ENCODE results near the gene RNPEP.

Gene RNPEP

DNA sequence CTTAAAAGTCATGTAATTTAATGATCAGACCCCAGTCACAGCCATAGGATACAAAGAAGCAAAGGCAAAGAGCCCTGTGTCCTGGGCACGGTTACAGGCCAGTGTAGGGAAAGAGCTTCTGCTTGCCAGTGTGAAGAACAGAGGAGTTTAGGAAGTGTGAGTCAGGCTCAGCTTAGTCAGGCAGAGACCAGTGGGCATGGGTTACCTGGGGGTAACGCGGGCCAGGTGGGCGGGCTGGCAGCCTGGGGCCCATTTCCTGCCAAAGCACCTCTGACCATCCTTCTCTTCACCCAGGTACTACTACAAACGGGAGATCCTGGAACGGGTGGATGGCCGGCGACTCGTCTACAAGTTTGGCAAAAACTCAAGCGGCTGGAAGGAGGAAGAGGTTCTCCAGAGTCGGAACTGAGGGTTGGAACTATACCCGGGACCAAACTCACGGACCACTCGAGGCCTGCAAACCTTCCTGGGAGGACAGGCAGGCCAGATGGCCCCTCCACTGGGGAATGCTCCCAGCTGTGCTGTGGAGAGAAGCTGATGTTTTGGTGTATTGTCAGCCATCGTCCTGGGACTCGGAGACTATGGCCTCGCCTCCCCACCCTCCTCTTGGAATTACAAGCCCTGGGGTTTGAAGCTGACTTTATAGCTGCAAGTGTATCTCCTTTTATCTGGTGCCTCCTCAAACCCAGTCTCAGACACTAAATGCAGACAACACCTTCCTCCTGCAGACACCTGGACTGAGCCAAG, 32.6 kb downstream of the RNPEP start:
- no peak for DNase-seq (ENCODE audit: low read depth in 1 of 2, low spot score in 1 of 2)
- Histone ChIP-seq H3K27ac (replicated peaks) (no peak overlapping the region), H3K4me3 (replicated peaks; ENCODE audit: insufficient read depth, low read length) (no peak overlapping the region), H3K27me3 (ENCODE audit: insufficient read depth, poor library complexity, severe bottlenecking) (peaks cover 7% of the 10 kb centered on the region)
- TF ChIP-seq CTCF (IDR thresholded peaks at IDR 0.05; ENCODE audit: insufficient read depth, low read length) (no peak), GABPA (IDR thresholded peaks at IDR 0.05; ENCODE audit: low read depth) (no peak), SPI1 (IDR thresholded peaks at IDR 0.05; ENCODE audit: borderline replicate concordance, low read depth) (no peak), POLR2AphosphoS5 (IDR thresholded peaks at IDR 0.05; ENCODE audit: low read depth) (no peak)
- TF ChIP-seq, protein P1, sequence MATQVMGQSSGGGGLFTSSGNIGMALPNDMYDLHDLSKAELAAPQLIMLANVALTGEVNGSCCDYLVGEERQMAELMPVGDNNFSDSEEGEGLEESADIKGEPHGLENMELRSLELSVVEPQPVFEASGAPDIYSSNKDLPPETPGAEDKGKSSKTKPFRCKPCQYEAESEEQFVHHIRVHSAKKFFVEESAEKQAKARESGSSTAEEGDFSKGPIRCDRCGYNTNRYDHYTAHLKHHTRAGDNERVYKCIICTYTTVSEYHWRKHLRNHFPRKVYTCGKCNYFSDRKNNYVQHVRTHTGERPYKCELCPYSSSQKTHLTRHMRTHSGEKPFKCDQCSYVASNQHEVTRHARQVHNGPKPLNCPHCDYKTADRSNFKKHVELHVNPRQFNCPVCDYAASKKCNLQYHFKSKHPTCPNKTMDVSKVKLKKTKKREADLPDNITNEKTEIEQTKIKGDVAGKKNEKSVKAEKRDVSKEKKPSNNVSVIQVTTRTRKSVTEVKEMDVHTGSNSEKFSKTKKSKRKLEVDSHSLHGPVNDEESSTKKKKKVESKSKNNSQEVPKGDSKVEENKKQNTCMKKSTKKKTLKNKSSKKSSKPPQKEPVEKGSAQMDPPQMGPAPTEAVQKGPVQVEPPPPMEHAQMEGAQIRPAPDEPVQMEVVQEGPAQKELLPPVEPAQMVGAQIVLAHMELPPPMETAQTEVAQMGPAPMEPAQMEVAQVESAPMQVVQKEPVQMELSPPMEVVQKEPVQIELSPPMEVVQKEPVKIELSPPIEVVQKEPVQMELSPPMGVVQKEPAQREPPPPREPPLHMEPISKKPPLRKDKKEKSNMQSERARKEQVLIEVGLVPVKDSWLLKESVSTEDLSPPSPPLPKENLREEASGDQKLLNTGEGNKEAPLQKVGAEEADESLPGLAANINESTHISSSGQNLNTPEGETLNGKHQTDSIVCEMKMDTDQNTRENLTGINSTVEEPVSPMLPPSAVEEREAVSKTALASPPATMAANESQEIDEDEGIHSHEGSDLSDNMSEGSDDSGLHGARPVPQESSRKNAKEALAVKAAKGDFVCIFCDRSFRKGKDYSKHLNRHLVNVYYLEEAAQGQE (IDR thresholded peaks at IDR 0.05; ENCODE audit: insufficient replicate concordance, low read depth), result no peak

GRCh38 chr1:202015662-202015937, 33.2 kb downstream of the RNPEP start:
- no peak for DNase-seq (ENCODE audit: low read depth in 1 of 2, low spot score in 1 of 2)
- TF ChIP-seq POLR2AphosphoS5 (IDR thresholded peaks at IDR 0.05; ENCODE audit: low read depth) (no peak), CTCF (IDR thresholded peaks at IDR 0.05; ENCODE audit: insufficient read depth, low read length) (no peak), SPI1 (IDR thresholded peaks at IDR 0.05; ENCODE audit: borderline replicate concordance, low read depth) (no peak), GABPA (IDR thresholded peaks at IDR 0.05; ENCODE audit: low read depth) (no peak)
- TF ChIP-seq, protein P1 (IDR thresholded peaks at IDR 0.05; ENCODE audit: insufficient replicate concordance, low read depth), result no peak
- Histone ChIP-seq H3K4me3 (replicated peaks; ENCODE audit: insufficient read depth, low read length) (no peak overlapping the region), H3K27me3 (ENCODE audit: insufficient read depth, poor library complexity, severe bottlenecking) (peaks cover 7% of the 10 kb centered on the region), H3K27ac (replicated peaks) (no peak overlapping the region)

- Histone ChIP-seq H3K4me3 (replicated peaks; ENCODE audit: insufficient read depth, low read length) (no peak overlapping the region), H3K27ac (replicated peaks) (no peak overlapping the region), H3K27me3 (ENCODE audit: insufficient read depth, poor library complexity, severe bottlenecking) (peaks cover 7% of the 10 kb centered on the region)
- no peak for DNase-seq (ENCODE audit: low read depth in 1 of 2, low spot score in 1 of 2)
- TF ChIP-seq, protein P1 (IDR thresholded peaks at IDR 0.05; ENCODE audit: insufficient replicate concordance, low read depth), result no peak
- TF ChIP-seq POLR2AphosphoS5 (IDR thresholded peaks at IDR 0.05; ENCODE audit: low read depth) (no peak), SPI1 (IDR thresholded peaks at IDR 0.05; ENCODE audit: borderline replicate concordance, low read depth) (no peak), CTCF (IDR thresholded peaks at IDR 0.05; ENCODE audit: insufficient read depth, low read length) (no peak), GABPA (IDR thresholded peaks at IDR 0.05; ENCODE audit: low read depth) (no peak)
Observed at GRCh38 chr1:202016022-202016810, 33.8 kb downstream of the RNPEP start.

Measured in HL-60 (cell line).